ENCODE measurements around the gene PEX3. TPM values are rescaled to one million over a fixed set of nuclear protein-coding genes. Genes with fewer than 3 reads are reported as not detected.

PEX3 gene
- total RNA-seq, 5 donors from 2014 or later (not counting 1 experiment from before 2014, with no cell fraction given), result 12.2 to 19.9 (median 16.9) TPM

DNA sequence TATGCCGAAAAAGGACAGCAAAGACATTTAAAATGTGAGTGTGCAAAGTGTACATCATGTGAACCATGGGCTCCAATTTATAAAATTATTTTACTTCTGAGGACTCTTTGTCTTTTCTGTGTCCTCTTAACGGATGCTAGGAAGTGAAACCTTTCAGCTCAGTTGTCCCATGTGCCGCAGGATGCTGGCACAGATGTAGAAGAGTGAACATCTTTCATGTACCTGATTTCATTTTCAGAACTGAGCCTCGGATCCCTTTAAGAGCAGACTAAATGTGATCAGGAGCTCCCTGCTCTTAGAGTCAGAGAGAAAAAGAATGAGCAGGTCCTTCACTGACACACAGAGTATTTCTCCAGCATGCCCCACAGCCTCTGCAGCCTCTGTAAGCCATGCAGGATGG is 88.5 kb downstream of the PEX3 start:
- peaks cover 0 to 69% of the 10 kb centered on the region in 2 experiments for H3K4me1 ChIP-seq (ENCODE audit: control insufficient read depth in 1 of 2, extremely low read depth in 1 of 2, insufficient read depth in 2 of 2, low read length in 2 of 2)
- WGBS (ENCODE audit: insufficient coverage), result 38% methylated on average over 3 of the region's 4 CpGs
- peaks cover 57 to 78% (median 64%) of the 10 kb centered on the region in 3 donors for H3K4me1 Mint-ChIP-seq
- H3K9me3 ChIP-seq, result no peaks in the 10 kb centered on the region
- CTCF ChIA-PET, result interaction anchor here (0.7 to 3.7 kb wide), 16 partner anchors 10 to 476 kb away, joined by 3 to 12 read pairs (median 4); partner anchors contain the start of genes FUCA2 (in 1 of the 2) and LTV1 (in 1 of the 2)
- peak overlapping the region; percentile 83 to 92 for H3K27ac Mint-ChIP-seq
- no peaks in the 10 kb centered on the region for H3K36me3 Mint-ChIP-seq
- ATAC-seq (replicated peaks in 1 of 4), result peak in 1 of 4 experiments; percentile 13
- peak overlapping the region; percentile 79 to 89 (median 84) for H3K4me3 Mint-ChIP-seq
- no peaks in the 10 kb centered on the region for H3K27me3 ChIP-seq (replicated peaks in 1 of 2; ENCODE audit: control insufficient read depth in 2 of 2, extremely low read depth in 1 of 2, insufficient read depth in 2 of 2, low read length in 1 of 2)
- H3K4me3 ChIP-seq (ENCODE audit: control insufficient read depth in 1 of 2, extremely low read depth in 1 of 2, low read length in 1 of 2), result peak overlapping the region in 1 of 2 donors; percentile 73
- H3K9me3 Mint-ChIP-seq, result no peaks in the 10 kb centered on the region
- no peaks in the 10 kb centered on the region for H3K36me3 ChIP-seq (ENCODE audit: control insufficient read depth in 2 of 2, extremely low read depth in 1 of 2, insufficient read depth in 1 of 2, low read length in 1 of 2)
- POLR2A ChIA-PET, result no interaction called here
- no peaks in the 10 kb centered on the region for H3K27me3 Mint-ChIP-seq
- peak in 1 of 35 experiments; percentile 48 for DNase-seq
- peak overlapping the region; percentile 79 for H3K27ac ChIP-seq (ENCODE audit: low read length)

GRCh38 chr6:143539734-143540133 is 89.1 kb downstream of the PEX3 start:
- Mint-ChIP-seq H3K4me1 (peaks cover 63 to 81% (median 70%) of the 10 kb centered on the region in 3 donors), H3K27me3 (no peaks in the 10 kb centered on the region), H3K4me3 (peak overlapping the region; percentile 79 to 89 (median 84)), H3K9me3 (no peaks in the 10 kb centered on the region), H3K27ac (peak overlapping the region; percentile 83 to 92), H3K36me3 (no peaks in the 10 kb centered on the region)
- 55% methylated on average over 4 of the region's 7 CpGs for WGBS (ENCODE audit: insufficient coverage)
- no peaks in the 10 kb centered on the region for H3K36me3 ChIP-seq (ENCODE audit: control insufficient read depth in 2 of 2, extremely low read depth in 1 of 2, insufficient read depth in 1 of 2, low read length in 1 of 2)
- DNase-seq (peak in 2 of 35 experiments; percentile 7 to 65), ATAC-seq (replicated peaks in 1 of 4) (no peak)
- no peaks in the 10 kb centered on the region for H3K27me3 ChIP-seq (replicated peaks in 1 of 2; ENCODE audit: control insufficient read depth in 2 of 2, extremely low read depth in 1 of 2, insufficient read depth in 2 of 2, low read length in 1 of 2)
- peak overlapping the region; percentile 79 for H3K27ac ChIP-seq (ENCODE audit: low read length)
- ChIA-PET POLR2A (interaction anchor here in 1 of 2 donors (0.6 kb wide), 1 partner anchor 16 kb away, joined by 3 read pairs; no protein-coding TSS in a partner anchor), CTCF (interaction anchor here (0.6 to 2.5 kb wide), 8 partner anchors 10 to 475 kb away, joined by 3 to 10 read pairs (median 4); partner anchors contain the start of gene LTV1 (in 1 of the 2))
- no peaks in the 10 kb centered on the region for H3K9me3 ChIP-seq
- peak overlapping the region in 1 of 2 donors; percentile 73 for H3K4me3 ChIP-seq (ENCODE audit: control insufficient read depth in 1 of 2, extremely low read depth in 1 of 2, low read length in 1 of 2)
- H3K4me1 ChIP-seq (ENCODE audit: control insufficient read depth in 1 of 2, extremely low read depth in 1 of 2, insufficient read depth in 2 of 2, low read length in 2 of 2), result peaks cover 2 to 74% of the 10 kb centered on the region in 2 experiments

GRCh38 chr6:143540192-143540591 is 89.6 kb downstream of the PEX3 start:
- no peaks in the 10 kb centered on the region for H3K27me3 ChIP-seq (replicated peaks in 1 of 2; ENCODE audit: control insufficient read depth in 2 of 2, extremely low read depth in 1 of 2, insufficient read depth in 2 of 2, low read length in 1 of 2)
- no peak overlapping the region for H3K4me3 ChIP-seq (ENCODE audit: control insufficient read depth in 1 of 2, extremely low read depth in 1 of 2, low read length in 1 of 2)
- H3K27ac Mint-ChIP-seq, result peak overlapping the region; percentile 83 to 92
- peak overlapping the region; percentile 79 for H3K27ac ChIP-seq (ENCODE audit: low read length)
- no peaks in the 10 kb centered on the region for H3K9me3 ChIP-seq
- ChIA-PET CTCF (interaction anchor here in 1 of 2 donors (0.6 kb wide), 1 partner anchor 11 kb away, joined by 3 read pairs; no protein-coding TSS in a partner anchor), POLR2A (interaction anchor here in 1 of 2 donors (0.6 kb wide), 1 partner anchor 16 kb away, joined by 3 read pairs; no protein-coding TSS in a partner anchor)
- H3K4me1 ChIP-seq (ENCODE audit: control insufficient read depth in 1 of 2, extremely low read depth in 1 of 2, insufficient read depth in 2 of 2, low read length in 2 of 2), result peaks cover 2 to 79% of the 10 kb centered on the region in 2 experiments
- peak overlapping the region; percentile 79 to 89 (median 84) for H3K4me3 Mint-ChIP-seq
- 0% methylated on average over 1 of the region's 3 CpGs for WGBS (ENCODE audit: insufficient coverage)
- no peaks in the 10 kb centered on the region for H3K27me3 Mint-ChIP-seq
- ATAC-seq (replicated peaks in 1 of 4) (no peak), DNase-seq (peak in 1 of 35 experiments; percentile 28)
- H3K9me3 Mint-ChIP-seq, result no peaks in the 10 kb centered on the region
- H3K36me3 Mint-ChIP-seq, result no peaks in the 10 kb centered on the region
- H3K36me3 ChIP-seq (ENCODE audit: control insufficient read depth in 2 of 2, extremely low read depth in 1 of 2, insufficient read depth in 1 of 2, low read length in 1 of 2), result no peaks in the 10 kb centered on the region
- peaks cover 67 to 81% (median 75%) of the 10 kb centered on the region in 3 donors for H3K4me1 Mint-ChIP-seq

Other genes with a start within 250 kb of the PEX3 start
- 10 to 100 TPM; 15.8 to 22.8 (median 19.3) TPM for gene ADAT2, start 110 bp upstream of the PEX3 start, total RNA-seq
- gene FUCA2, start 60.9 kb downstream of the PEX3 start, total RNA-seq, result 1 to 10 TPM; 4.6 to 9.0 (median 7.1) TPM
- 10 to 100 TPM; 31.9 to 50.3 (median 36.7) TPM for gene PHACTR2, start 227.2 kb downstream of the PEX3 start, total RNA-seq

Measured in T-cell (primary cell).